COLO668 (cell line): Measurements from ENCODE around the gene PPA1.
"Not testable (repeated sequence)": the region's sequence is repeated elsewhere in the genome, so short reads cannot be mapped to it uniquely, and the experiment has no call there.

ENCODE experiments used
- DNase-seq: peaks from one replicate; lab custom pipeline; 2025; ENCODE audit not compliant: unreplicated experiment; lab: John Stamatoyannopoulos, UW

PPA1 gene

GRCh38 chr10:70222340-70222794, 10.9 kb downstream of the PPA1 start:
- no peak for DNase-seq

- no peak for DNase-seq
Observed at GRCh38 chr10:70221030-70221429, 12.2 kb downstream of the PPA1 start.

GRCh38 chr10:70212879-70213278, 20.4 kb downstream of the PPA1 start:
- no peak for DNase-seq

GRCh38 chr10:70212277-70212676, 21.0 kb downstream of the PPA1 start:
- DNase-seq = no peak

- no peak for DNase-seq
Observed at GRCh38 chr10:70206762-70207161, 26.5 kb downstream of the PPA1 start.

- no peak for DNase-seq
Observed at GRCh38 chr10:70201105-70201504, 32.1 kb downstream of the PPA1 start.

GRCh38 chr10:70198696-70199466, 34.3 kb downstream of the PPA1 start:
- no peak for DNase-seq

- DNase-seq = no peak
Observed at GRCh38 chr10:70197235-70197945, 35.8 kb downstream of the PPA1 start.

GRCh38 chr10:70193391-70193844, 39.8 kb downstream of the PPA1 start:
- DNase-seq = no peak

- no peak for DNase-seq
Observed at GRCh38 chr10:70192326-70192968, 40.8 kb downstream of the PPA1 start.

- no peak for DNase-seq
Observed at GRCh38 chr10:70191972-70192305, 41.3 kb downstream of the PPA1 start.

- no peak for DNase-seq
Observed at GRCh38 chr10:70191161-70191971, 41.9 kb downstream of the PPA1 start.

GRCh38 chr10:70190581-70190980, 42.6 kb downstream of the PPA1 start:
- DNase-seq = no peak

GRCh38 chr10:70190102-70190501, 43.1 kb downstream of the PPA1 start:
- no peak for DNase-seq

GRCh38 chr10:70188768-70189167, 44.5 kb downstream of the PPA1 start:
- DNase-seq = no peak

GRCh38 chr10:70186571-70186970, 46.7 kb downstream of the PPA1 start:
- no peak for DNase-seq

GRCh38 chr10:70186090-70186489, 47.1 kb downstream of the PPA1 start:
- no peak for DNase-seq

GRCh38 chr10:70183304-70183703, 49.9 kb downstream of the PPA1 start:
- DNase-seq = no peak

- not testable (repeated sequence) for DNase-seq
Observed at GRCh38 chr10:70179209-70179608, 54.0 kb downstream of the PPA1 start.

GRCh38 chr10:70178139-70178725, 55.0 kb downstream of the PPA1 start:
- DNase-seq = no peak

GRCh38 chr10:70176441-70176840, 56.8 kb downstream of the PPA1 start:
- DNase-seq = no peak
